HG02981 (cell line): ENCODE measurements around the gene KCNJ18.
"Not testable (repeated sequence)": the region's sequence is repeated elsewhere in the genome, so short reads cannot be mapped to it uniquely, and the experiment has no call there.

ENCODE experiments used
- ATAC-seq: cut with Tn5 transposase; IDR thresholded peaks from one replicate; pipeline ENCODE4 v1.9.1; 2021; ENCODE audit warnings: mild to moderate bottlenecking, moderate library complexity; ENCODE audit not compliant: unreplicated experiment

Gene KCNJ18

DNA sequence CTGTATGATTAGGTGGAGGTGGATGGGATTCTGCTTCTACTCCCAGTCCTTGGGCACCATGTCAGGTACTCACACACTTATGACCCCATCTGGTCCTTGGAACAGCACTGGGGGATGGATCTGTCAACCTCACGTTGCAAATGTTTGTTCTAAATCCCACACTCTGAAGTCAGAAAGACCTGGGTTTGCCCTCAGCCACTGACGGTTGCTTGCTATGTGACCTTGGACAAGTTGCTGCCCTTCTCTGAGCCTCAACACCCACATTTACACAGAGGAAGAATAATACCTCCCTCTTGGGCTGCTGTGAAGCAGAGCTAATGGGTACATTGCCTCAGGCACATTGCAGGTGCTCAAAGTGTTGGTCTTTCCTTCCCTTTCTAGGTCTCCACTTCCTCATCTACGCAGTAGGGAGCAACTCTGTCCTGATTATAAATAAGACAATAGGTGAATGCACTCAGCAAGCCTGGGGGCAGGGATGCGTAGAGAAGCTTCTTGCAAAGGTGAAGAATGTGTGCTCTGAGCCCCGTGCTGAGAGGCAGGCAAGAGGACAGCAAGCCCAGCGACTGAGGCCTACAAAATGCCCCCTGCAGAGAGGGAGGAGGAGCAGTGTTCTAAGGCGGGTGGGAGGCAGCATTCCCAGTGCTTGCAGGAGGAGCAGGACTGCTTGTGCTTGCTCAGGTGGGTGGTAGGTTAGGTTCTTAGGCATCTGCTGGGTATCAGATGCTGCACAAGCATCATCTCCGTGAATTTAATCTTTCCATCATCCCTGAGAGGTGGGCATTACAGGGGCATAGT, 21.8 kb upstream of the KCNJ18 start:
- ATAC-seq = not testable (repeated sequence)

- not testable (repeated sequence) for ATAC-seq
These were observed 20.9 kb upstream of the KCNJ18 start for GRCh38 chr17:21671437-21671836.

- not testable (repeated sequence) for ATAC-seq
These were observed 20.5 kb upstream of the KCNJ18 start for GRCh38 chr17:21671871-21672270.

GRCh38 chr17:21673451-21674241, 18.7 kb upstream of the KCNJ18 start:
- not testable (repeated sequence) for ATAC-seq

DNA sequence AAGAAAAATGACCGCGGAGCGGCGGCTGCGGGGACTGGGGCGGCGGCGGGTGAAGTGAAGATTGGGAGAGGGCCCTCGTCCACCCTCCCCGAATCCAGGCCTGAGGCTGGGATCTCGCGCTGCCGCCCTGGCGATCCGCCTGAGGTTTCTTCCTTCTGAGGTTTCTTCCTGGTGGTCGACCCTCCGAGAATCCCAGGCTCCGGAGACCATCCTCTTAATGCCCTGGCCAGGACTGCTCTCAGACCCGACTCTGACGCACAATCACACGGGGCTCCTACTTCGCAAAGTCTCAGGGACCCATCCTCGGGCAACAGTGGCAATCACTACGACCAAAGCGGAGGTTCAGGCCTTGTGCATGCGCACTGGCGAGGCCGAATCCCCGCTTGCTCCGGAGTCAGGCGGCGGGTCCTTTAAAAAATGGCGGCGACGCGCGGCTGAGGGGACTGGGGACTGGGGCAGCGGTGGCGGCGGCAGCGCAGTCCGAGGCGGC, 18.0 kb upstream of the KCNJ18 start:
- ATAC-seq = no peak

GRCh38 chr17:21674891-21675738, 17.2 kb upstream of the KCNJ18 start:
- not testable (repeated sequence) for ATAC-seq

DNA sequence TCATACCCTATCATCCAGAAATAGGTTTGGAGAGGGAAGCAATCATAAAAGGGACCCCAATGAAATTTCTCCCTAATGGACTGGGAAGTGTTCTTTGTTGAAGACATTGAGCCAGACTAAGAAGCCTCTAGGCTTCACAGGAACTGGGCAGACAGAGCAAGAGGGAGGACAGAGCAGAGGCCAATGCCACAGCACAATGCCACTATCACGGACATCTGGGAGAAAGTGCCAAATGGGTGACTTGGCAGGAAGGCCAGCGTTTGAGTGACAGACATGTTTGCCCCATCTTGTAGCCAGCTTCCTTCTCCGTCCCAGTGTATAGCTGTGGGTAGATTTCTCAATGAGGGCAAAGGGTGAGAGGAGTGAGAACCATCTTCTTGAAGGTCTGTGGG, 16.6 kb upstream of the KCNJ18 start:
- ATAC-seq = not testable (repeated sequence)

GRCh38 chr17:21676281-21677111, 15.8 kb upstream of the KCNJ18 start:
- ATAC-seq = no peak

DNA sequence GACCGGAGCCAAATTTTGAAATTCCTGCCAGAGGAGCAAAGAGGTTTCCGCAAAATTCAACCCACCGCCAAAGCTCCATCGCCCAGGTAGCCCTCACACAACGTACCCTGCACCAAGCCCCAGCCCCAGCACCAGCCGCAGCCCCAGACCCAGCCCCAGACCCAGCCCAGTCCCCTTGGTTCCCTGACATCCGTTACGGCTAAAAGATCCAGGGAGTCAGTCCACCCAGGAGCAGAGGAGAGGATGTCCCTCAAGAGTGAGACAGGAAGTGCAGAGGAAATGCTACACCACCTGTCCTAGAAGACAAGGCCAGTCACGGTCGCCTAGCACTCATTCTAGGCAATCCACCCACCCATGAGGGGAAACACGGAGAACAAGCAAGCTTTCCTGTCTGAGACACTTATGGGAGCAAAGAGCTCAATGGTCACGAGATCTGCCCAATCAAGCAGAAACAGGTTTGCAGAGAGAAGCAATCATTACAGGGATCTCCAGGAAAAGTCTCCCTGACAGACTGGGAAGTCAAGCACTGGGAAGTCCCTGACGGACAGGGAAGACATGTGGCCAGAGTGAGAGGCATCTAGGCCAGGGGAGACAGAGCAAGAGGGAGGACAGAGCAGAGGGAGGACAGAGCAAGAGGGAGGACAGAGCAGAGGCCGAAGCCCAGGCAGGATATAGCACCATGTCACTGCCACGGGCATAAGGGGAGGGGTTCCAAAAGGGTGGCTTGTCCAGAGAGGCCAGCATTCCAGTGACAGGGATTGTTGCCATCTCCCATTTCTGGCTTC, 15.0 kb upstream of the KCNJ18 start:
- no peak for ATAC-seq

- ATAC-seq = no peak
These were observed 14.4 kb upstream of the KCNJ18 start for GRCh38 chr17:21677911-21678310.

- ATAC-seq = no peak
These were observed 13.8 kb upstream of the KCNJ18 start for GRCh38 chr17:21678393-21679081.

GRCh38 chr17:21679256-21680146, 12.8 kb upstream of the KCNJ18 start:
- no peak for ATAC-seq

DNA sequence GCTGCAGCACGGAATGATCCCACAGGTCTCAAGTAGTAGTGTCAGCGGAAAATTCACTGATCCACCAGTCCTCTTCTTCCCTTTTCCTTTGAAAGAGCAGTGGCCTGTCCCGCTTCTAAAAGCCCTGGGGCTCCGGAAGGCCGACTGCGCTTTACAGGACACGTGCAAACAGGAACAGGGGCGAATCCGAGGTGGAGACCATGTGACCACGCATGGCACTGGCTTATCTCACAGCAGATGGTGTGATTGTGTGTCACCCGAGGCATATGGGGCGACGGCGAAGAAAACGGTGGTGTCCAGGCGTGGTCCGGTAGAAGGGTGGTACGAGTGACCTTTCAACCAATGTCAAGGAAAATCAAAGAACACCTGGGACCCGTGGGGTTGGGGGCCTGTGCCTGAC, 12.0 kb upstream of the KCNJ18 start:
- no peak for ATAC-seq

DNA sequence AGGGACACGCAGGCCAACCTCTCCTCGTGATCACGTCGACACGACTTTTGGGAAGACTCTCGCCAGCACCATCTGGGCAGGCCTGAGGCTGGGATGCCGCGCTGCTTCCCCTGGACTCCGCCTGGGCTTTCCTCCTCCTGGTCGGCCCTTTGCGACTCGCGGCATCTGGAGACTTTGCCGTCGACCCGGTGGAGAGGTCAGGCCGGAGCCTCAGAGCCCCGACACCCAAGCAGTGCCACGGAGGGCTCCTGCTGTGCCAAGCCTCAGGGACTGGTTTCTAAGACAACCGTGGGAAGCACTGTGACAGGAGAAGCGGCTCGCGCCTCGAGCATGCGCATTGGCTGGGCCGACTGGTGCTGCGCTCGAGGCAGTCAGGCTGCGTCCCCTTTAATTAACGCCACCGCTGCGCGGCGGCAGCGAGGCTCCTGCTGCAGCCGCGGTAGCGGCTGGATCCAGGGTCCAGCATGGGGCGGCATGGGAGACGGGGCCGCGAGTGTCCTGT, 11.4 kb upstream of the KCNJ18 start:
- not testable (repeated sequence) for ATAC-seq

DNA sequence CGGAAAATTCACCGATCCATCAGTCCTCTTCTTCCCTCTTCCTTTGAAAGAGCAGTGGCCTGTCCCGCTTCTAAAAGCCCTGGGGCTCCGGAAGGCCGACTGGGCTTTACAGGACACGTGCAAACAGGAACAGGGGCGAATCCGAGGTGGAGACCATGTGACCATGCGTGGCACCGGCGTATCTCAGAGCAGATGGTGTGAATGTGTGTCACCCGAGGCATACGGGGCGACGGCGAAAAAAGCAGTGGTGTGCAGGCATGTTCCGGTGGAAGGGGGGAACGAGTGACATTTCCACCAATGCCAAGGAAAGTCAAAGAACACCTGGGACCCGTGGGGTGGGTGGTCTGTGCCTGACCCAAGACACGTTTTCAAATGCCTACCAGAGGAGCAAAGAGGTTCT, 10.7 kb upstream of the KCNJ18 start:
- ATAC-seq = not testable (repeated sequence)

DNA sequence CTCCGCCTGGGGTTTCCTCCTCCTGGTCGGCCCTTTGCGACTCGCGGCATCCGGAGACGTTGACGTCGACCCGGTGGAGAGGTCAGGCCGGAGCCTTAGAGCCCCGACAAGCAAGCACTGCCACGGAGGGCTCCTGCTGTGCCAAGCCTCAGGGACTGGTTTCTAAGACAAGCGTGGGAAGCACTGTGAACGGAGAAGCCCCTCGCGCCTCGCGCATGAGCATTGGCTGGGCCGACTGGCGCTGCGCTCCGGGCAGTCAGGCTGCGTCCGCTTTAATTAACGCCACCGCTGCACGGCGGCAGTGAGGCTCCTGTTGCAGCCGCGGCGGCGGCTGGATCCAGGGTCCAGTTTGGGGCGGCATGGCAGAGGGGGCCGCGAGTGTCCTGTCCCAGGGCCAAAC, 10.2 kb upstream of the KCNJ18 start:
- not testable (repeated sequence) for ATAC-seq

DNA sequence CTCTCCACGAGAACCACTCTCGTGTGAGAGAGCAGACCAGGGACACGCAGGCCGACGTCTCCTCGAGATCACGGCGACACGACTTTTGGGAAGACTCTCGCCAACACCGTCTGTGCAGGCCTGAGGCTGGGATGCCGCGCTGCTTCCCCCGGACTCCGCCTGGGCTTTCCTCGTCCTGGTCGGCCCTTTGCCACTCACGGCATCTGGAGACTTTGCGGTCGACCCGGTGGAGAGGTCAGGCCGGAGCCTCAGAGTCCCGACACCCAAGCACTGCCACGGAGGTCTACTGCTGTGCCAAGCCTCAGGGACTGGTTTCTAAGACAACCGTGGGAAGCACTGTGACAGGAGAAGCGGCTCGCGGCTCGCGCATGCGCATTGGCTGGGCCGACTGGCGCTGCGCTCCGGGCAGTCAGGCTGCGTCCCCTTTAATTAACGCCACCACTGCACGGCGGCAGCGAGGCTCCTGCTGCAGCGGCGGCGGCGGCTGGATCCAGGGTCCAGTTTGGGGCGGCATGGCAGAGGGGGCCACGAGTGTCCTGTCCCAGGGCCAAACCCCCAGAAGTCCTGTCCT, 9.1 kb upstream of the KCNJ18 start:
- not testable (repeated sequence) for ATAC-seq
